SU-DHL-6 (cell line): ENCODE measurements around the gene KLHL29.

Experiments
- EZH2phosphoT487 ChIP-seq: fragments of 200-600 bp; sonication (generic), shearing (Covaris generic); conservative IDR thresholded peaks from 2 replicates; pipeline ENCODE4 v1.6.1; 2018; ENCODE audit warnings: mild to moderate bottlenecking, antibody characterized with exemption, low read length, moderate library complexity, mixed read lengths
- TF ChIP-seq, protein P1 (sequence below): fragments of 200-600 bp; sonication (generic); IDR thresholded peaks from one replicate; pipeline ENCODE4 v1.5.1; 2017; ENCODE audit warnings: antibody characterized with exemption, mild to moderate bottlenecking, low read length, moderate library complexity; ENCODE audit not compliant: insufficient read depth, poor library complexity, severe bottlenecking

DNA sequence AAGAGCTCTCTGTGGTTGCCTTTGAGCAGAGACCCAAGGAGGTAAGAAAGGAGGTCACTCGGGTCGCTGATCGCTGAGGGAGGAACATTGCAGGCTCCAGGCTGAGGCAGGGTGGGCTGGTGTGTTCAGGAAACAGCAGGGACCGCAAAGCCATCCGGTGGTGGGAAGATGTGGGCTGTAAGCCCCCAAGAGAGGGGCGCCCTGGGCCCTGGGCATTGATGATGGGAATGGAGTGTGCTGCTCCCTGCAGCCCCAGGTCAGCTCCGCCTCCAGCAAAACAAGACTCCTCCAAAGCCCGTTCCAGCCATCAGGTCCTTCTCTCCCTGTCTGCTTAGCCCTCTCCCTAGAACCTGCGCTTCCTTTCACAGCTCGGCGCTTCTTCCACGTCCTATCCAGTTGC, 229.7 kb downstream of the KLHL29 start:
- TF ChIP-seq, protein P1, sequence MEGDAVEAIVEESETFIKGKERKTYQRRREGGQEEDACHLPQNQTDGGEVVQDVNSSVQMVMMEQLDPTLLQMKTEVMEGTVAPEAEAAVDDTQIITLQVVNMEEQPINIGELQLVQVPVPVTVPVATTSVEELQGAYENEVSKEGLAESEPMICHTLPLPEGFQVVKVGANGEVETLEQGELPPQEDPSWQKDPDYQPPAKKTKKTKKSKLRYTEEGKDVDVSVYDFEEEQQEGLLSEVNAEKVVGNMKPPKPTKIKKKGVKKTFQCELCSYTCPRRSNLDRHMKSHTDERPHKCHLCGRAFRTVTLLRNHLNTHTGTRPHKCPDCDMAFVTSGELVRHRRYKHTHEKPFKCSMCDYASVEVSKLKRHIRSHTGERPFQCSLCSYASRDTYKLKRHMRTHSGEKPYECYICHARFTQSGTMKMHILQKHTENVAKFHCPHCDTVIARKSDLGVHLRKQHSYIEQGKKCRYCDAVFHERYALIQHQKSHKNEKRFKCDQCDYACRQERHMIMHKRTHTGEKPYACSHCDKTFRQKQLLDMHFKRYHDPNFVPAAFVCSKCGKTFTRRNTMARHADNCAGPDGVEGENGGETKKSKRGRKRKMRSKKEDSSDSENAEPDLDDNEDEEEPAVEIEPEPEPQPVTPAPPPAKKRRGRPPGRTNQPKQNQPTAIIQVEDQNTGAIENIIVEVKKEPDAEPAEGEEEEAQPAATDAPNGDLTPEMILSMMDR = no peak
- TF ChIP-seq EZH2phosphoT487 = no peak
